ENCODE measurements around the gene FAM124B.

The FAM124B gene

GRCh38 chr2:224426656-224427055 is 24.7 kb upstream of the FAM124B start:
- no peak for DNase-seq (ENCODE audit: extremely low read depth, insufficient read length)
- Histone ChIP-seq H3K27me3 (replicated peaks; ENCODE audit: control insufficient read depth, insufficient read depth, low read length) (no peaks in the 10 kb centered on the region), H3K4me3 (replicated peaks; ENCODE audit: low read depth, low read length) (no peak overlapping the region), H3K36me3 (ENCODE audit: control insufficient read depth, insufficient read depth, low read length) (no peaks in the 10 kb centered on the region)
- no peak for TF ChIP-seq CTCF (IDR thresholded peaks at IDR 0.05; ENCODE audit: insufficient read depth, low read length, poor library complexity, severe bottlenecking)

- no peak for DNase-seq (ENCODE audit: extremely low read depth, insufficient read length)
- no peaks in the 10 kb centered on the region for H3K27me3 ChIP-seq (replicated peaks; ENCODE audit: control insufficient read depth, insufficient read depth, low read length)
- no peak for TF ChIP-seq CTCF (IDR thresholded peaks at IDR 0.05; ENCODE audit: insufficient read depth, low read length, poor library complexity, severe bottlenecking)
- H3K4me3 ChIP-seq (replicated peaks; ENCODE audit: low read depth, low read length) = no peak overlapping the region
- no peaks in the 10 kb centered on the region for H3K36me3 ChIP-seq (ENCODE audit: control insufficient read depth, insufficient read depth, low read length)
Measured at GRCh38 chr2:224421065-224421464, 19.2 kb upstream of the FAM124B start.

GRCh38 chr2:224417947-224418346 is 16.0 kb upstream of the FAM124B start:
- no peaks in the 10 kb centered on the region for H3K36me3 ChIP-seq (ENCODE audit: control insufficient read depth, insufficient read depth, low read length)
- no peaks in the 10 kb centered on the region for H3K27me3 ChIP-seq (replicated peaks; ENCODE audit: control insufficient read depth, insufficient read depth, low read length)
- H3K4me3 ChIP-seq (replicated peaks; ENCODE audit: low read depth, low read length) = no peak overlapping the region
- no peak for DNase-seq (ENCODE audit: extremely low read depth, insufficient read length)
- no peak for TF ChIP-seq CTCF (IDR thresholded peaks at IDR 0.05; ENCODE audit: insufficient read depth, low read length, poor library complexity, severe bottlenecking)

GRCh38 chr2:224417361-224417729 is 15.4 kb upstream of the FAM124B start:
- no peak for DNase-seq (ENCODE audit: extremely low read depth, insufficient read length)
- Histone ChIP-seq H3K4me3 (replicated peaks; ENCODE audit: low read depth, low read length) (no peak overlapping the region), H3K36me3 (ENCODE audit: control insufficient read depth, insufficient read depth, low read length) (no peaks in the 10 kb centered on the region), H3K27me3 (replicated peaks; ENCODE audit: control insufficient read depth, insufficient read depth, low read length) (no peaks in the 10 kb centered on the region)
- no peak for TF ChIP-seq CTCF (IDR thresholded peaks at IDR 0.05; ENCODE audit: insufficient read depth, low read length, poor library complexity, severe bottlenecking)

- DNase-seq (ENCODE audit: extremely low read depth, insufficient read length) = no peak
Measured at GRCh38 chr2:224416656-224417360, 14.9 kb upstream of the FAM124B start.

More at GRCh38 chr2:224416656-224417360, 14.9 kb upstream of the FAM124B start:
- H3K27me3 ChIP-seq (replicated peaks; ENCODE audit: control insufficient read depth, insufficient read depth, low read length) = no peaks in the 10 kb centered on the region
- no peak overlapping the region for H3K4me3 ChIP-seq (replicated peaks; ENCODE audit: low read depth, low read length)
- H3K36me3 ChIP-seq (ENCODE audit: control insufficient read depth, insufficient read depth, low read length) = no peaks in the 10 kb centered on the region
- no peak for TF ChIP-seq CTCF (IDR thresholded peaks at IDR 0.05; ENCODE audit: insufficient read depth, low read length, poor library complexity, severe bottlenecking)

Data from GM06990 (cell line).